GM12878 (cell line): ENCODE results near the gene TFRC. TPM values are rescaled to one million over a fixed set of nuclear protein-coding genes. Genes with fewer than 3 reads are reported as not detected.

Experiments
- BCLAF1 ChIP-seq: fragments of 450-650 bp; IDR thresholded peaks from 2 replicates; pipeline ENCODE4 v1.6.1; 2017; ENCODE audit warnings: antibody characterized with exemption, mild to moderate bottlenecking, moderate library complexity
- CREB1 ChIP-seq: IDR thresholded peaks from 2 replicates; pipeline ENCODE4 v1.6.1; 2012; ENCODE audit warnings: low read depth, mild to moderate bottlenecking, inconsistent platforms
- MEF2B ChIP-seq: fragments of 450-650 bp; IDR thresholded peaks from 2 replicates; pipeline ENCODE4 v1.6.1; 2018; ENCODE audit warnings: mild to moderate bottlenecking, moderate library complexity; ENCODE audit not compliant: partially characterized antibody, poor library complexity, severe bottlenecking
- NFIC ChIP-seq: IDR thresholded peaks from 2 replicates; pipeline ENCODE4 v1.6.1; 2012; ENCODE audit warnings: low read depth, mild to moderate bottlenecking, inconsistent platforms, low read length, moderate library complexity
- NFYA ChIP-seq: IDR thresholded peaks from 2 replicates; pipeline ENCODE4 v1.6.1; 2011; ENCODE audit warnings: low read depth, mild to moderate bottlenecking, low read length, improper control_type of control experiment, borderline replicate concordance
- PML ChIP-seq: IDR thresholded peaks from 2 replicates; pipeline ENCODE4 v1.6.1; 2012; ENCODE audit warnings: low read length, inconsistent platforms
- POLR2A ChIP-seq: IDR thresholded peaks from 2 replicates; pipeline ENCODE4 v1.6.1; 2011; ENCODE audit warnings: low read depth, mild to moderate bottlenecking, low read length
- SIX5 ChIP-seq: IDR thresholded peaks from 2 replicates; pipeline ENCODE4 v1.6.1; 2011; ENCODE audit warnings: mild to moderate bottlenecking, low read depth, low read length, moderate library complexity; ENCODE audit not compliant: severe bottlenecking
- TCF3 ChIP-seq: IDR thresholded peaks from 2 replicates; pipeline ENCODE4 v1.6.1; 2012; ENCODE audit warnings: low read depth, mild to moderate bottlenecking, low read length, borderline replicate concordance; ENCODE audit not compliant: insufficient read depth
- YBX1 ChIP-seq: fragments of 450-650 bp; IDR thresholded peaks from 2 replicates; pipeline ENCODE4 v1.6.1; 2016; ENCODE audit warnings: antibody characterized with exemption
- YY1 ChIP-seq: IDR thresholded peaks from 2 replicates; pipeline ENCODE4 v1.6.1; 2011; ENCODE audit warnings: low read depth, mild to moderate bottlenecking, low read length
- ZNF687 ChIP-seq: fragments of 450-650 bp; IDR thresholded peaks from 2 replicates; pipeline ENCODE4 v1.6.1; 2017; ENCODE audit warnings: mild to moderate bottlenecking, moderate library complexity
- polyA plus RNA-seq, 11 experiments: library from polyadenylated mRNA; depleted of rRNA in 4 of 11; unstranded in 6 of 11; stranded (reverse) in 5 of 11; fragments of >200 nt; fragmentation: Nextera tagmentation in 4 of 11; fragmentation: Illumina TruSeq in 1 of 11; extraction: Ambion mirVana in 4 of 11; extraction: Trizol in 1 of 11; gene quantifications; 1 replicate in 1 of 11; 2 replicates in 10 of 11; pipeline versions ENCODE4 v1.2.1 to v1.2.3, GENCODE V29; 2011 to 2016; ENCODE audit warnings: inconsistent platforms in 2 of 11, missing spikeins in 2 of 11, low read depth in 1 of 11
- total RNA-seq, 4 experiments: library from RNA; depleted of rRNA in 3 of 4; stranded (reverse); fragments of >200 nt in 3 of 4; fragmentation: Illumina TruSeq in 1 of 4; extraction: Trizol in 1 of 4; gene quantifications; 2 replicates each; pipeline versions ENCODE4 v1.2.1 to v1.2.3, GENCODE V29; 2013 to 2021
- TF ChIP-seq, protein P1 (sequence below): fragments of 450-650 bp; IDR thresholded peaks from 2 replicates; pipeline ENCODE4 v1.6.1; 2017; ENCODE audit warnings: mild to moderate bottlenecking
- TF ChIP-seq, protein P2 (sequence below): fragments of 150-350 bp; IDR thresholded peaks from 2 replicates; pipeline ENCODE4 v1.6.1; 2016; ENCODE audit warnings: low read depth, low read length
- TF ChIP-seq, protein P3 (sequence below): fragments of 450-650 bp; IDR thresholded peaks from 2 replicates; pipeline ENCODE4 v1.6.1; 2014; ENCODE audit warnings: mild to moderate bottlenecking

The TFRC gene
- total and polyA plus RNA-seq, 10 of the 15 experiments (the other 5 are each of a cell fraction or from before 2014, with no cell fraction given), result 123 to 526 (median 316) TPM

DNA sequence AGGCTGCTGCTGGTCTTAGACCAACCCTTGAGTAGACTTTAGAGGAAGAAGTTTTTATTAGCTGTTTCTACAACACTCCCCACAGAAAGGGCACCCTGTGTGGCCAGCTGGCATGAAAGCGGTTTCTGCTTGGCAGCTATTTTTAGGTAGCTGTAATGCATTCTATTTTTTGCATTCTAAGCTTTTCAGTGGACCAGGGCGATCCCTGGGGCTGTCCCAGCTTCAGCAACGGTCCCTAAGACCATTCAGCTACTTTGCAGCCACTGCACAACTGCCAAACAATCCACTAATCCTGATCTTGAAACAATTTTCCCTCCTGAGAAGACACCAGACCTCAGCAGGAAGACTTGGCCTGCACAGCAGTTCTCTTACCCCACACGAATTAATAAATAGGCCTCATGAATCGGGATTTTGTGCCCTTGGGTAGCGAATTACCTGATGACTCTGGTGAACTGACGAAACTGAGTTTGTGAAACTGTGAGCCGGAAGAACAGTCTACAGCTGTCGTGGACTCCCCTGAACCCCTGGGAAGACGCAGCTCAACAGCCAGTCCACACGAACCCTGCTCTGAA is 14.6 kb upstream of the TFRC start (continued):
- TF ChIP-seq, protein P1, sequence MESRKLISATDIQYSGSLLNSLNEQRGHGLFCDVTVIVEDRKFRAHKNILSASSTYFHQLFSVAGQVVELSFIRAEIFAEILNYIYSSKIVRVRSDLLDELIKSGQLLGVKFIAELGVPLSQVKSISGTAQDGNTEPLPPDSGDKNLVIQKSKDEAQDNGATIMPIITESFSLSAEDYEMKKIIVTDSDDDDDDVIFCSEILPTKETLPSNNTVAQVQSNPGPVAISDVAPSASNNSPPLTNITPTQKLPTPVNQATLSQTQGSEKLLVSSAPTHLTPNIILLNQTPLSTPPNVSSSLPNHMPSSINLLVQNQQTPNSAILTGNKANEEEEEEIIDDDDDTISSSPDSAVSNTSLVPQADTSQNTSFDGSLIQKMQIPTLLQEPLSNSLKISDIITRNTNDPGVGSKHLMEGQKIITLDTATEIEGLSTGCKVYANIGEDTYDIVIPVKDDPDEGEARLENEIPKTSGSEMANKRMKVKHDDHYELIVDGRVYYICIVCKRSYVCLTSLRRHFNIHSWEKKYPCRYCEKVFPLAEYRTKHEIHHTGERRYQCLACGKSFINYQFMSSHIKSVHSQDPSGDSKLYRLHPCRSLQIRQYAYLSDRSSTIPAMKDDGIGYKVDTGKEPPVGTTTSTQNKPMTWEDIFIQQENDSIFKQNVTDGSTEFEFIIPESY, result no peak
- peak; percentile 93 for TF ChIP-seq MEF2B
- TF ChIP-seq SIX5, result no peak
- no peak for TF ChIP-seq YBX1
- TF ChIP-seq, protein P2, sequence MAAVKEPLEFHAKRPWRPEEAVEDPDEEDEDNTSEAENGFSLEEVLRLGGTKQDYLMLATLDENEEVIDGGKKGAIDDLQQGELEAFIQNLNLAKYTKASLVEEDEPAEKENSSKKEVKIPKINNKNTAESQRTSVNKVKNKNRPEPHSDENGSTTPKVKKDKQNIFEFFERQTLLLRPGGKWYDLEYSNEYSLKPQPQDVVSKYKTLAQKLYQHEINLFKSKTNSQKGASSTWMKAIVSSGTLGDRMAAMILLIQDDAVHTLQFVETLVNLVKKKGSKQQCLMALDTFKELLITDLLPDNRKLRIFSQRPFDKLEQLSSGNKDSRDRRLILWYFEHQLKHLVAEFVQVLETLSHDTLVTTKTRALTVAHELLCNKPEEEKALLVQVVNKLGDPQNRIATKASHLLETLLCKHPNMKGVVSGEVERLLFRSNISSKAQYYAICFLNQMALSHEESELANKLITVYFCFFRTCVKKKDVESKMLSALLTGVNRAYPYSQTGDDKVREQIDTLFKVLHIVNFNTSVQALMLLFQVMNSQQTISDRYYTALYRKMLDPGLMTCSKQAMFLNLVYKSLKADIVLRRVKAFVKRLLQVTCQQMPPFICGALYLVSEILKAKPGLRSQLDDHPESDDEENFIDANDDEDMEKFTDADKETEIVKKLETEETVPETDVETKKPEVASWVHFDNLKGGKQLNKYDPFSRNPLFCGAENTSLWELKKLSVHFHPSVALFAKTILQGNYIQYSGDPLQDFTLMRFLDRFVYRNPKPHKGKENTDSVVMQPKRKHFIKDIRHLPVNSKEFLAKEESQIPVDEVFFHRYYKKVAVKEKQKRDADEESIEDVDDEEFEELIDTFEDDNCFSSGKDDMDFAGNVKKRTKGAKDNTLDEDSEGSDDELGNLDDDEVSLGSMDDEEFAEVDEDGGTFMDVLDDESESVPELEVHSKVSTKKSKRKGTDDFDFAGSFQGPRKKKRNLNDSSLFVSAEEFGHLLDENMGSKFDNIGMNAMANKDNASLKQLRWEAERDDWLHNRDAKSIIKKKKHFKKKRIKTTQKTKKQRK, result no peak
- no peak for TF ChIP-seq YY1
- TF ChIP-seq TCF3, result peak; percentile 63; the same call in 1 of the 2 replicates
- TF ChIP-seq NFIC, result peak; percentile 71
- peak; percentile 39; the same call in 1 of the 2 replicates for TF ChIP-seq ZNF687
- no peak for TF ChIP-seq BCLAF1
- no peak for TF ChIP-seq NFYA
- no peak for TF ChIP-seq POLR2A
- peak; percentile 66; the same call in 1 of the 2 replicates for TF ChIP-seq PML
- TF ChIP-seq CREB1, result no peak
- TF ChIP-seq, protein P3, sequence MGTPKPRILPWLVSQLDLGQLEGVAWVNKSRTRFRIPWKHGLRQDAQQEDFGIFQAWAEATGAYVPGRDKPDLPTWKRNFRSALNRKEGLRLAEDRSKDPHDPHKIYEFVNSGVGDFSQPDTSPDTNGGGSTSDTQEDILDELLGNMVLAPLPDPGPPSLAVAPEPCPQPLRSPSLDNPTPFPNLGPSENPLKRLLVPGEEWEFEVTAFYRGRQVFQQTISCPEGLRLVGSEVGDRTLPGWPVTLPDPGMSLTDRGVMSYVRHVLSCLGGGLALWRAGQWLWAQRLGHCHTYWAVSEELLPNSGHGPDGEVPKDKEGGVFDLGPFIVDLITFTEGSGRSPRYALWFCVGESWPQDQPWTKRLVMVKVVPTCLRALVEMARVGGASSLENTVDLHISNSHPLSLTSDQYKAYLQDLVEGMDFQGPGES, result no peak
